ENCODE results near the gene OSTF1. TPM values are rescaled to one million over a fixed set of nuclear protein-coding genes. Genes with fewer than 3 reads are reported as not detected.

OSTF1 gene
- 73.9 and 75.5 TPM in 2 replicates for total RNA-seq

GRCh38 chr9:75087824-75088645 lies at the start of gene OSTF1, which contains the start of gene NMRK1:
TSS of gene OSTF1 (plus strand) at chr9:75088514. CDS start at chr9:75088693, 179 bp downstream.
TSS of gene NMRK1 (minus strand) at chr9:75088155. CDS start at chr9:75083115, 5,040 bp downstream.

Small RNA genes within 50 kb of the gene (small RNA-seq; reads per million reads assigned to genes)
- gene RF00019: not detected

Other genes starting within 250 kb of the OSTF1 start
- gene TRPM6, start 200.6 kb upstream of the OSTF1 start, total RNA-seq: 0.38 and 0.65 TPM in 2 replicates
- gene C9orf40, start 135.6 kb upstream of the OSTF1 start, total RNA-seq: 2.9 and 5.3 TPM in 2 replicates
- gene CARNMT1, start 60.2 kb upstream of the OSTF1 start, total RNA-seq: 23.2 and 30.5 TPM in 2 replicates
- 20.0 and 26.1 TPM in 2 replicates for gene NMRK1, start 359 bp upstream of the OSTF1 start, total RNA-seq

Measured in vein endothelial cell (primary cell).